ENCODE results near the gene BCL2L2. TPM values are rescaled to one million over a fixed set of nuclear protein-coding genes. Genes with fewer than 3 reads are reported as not detected.

The BCL2L2 gene
- total RNA-seq, 4 donors from 2014 or later: 16.7 to 57.6 (median 21.4) TPM

DNA sequence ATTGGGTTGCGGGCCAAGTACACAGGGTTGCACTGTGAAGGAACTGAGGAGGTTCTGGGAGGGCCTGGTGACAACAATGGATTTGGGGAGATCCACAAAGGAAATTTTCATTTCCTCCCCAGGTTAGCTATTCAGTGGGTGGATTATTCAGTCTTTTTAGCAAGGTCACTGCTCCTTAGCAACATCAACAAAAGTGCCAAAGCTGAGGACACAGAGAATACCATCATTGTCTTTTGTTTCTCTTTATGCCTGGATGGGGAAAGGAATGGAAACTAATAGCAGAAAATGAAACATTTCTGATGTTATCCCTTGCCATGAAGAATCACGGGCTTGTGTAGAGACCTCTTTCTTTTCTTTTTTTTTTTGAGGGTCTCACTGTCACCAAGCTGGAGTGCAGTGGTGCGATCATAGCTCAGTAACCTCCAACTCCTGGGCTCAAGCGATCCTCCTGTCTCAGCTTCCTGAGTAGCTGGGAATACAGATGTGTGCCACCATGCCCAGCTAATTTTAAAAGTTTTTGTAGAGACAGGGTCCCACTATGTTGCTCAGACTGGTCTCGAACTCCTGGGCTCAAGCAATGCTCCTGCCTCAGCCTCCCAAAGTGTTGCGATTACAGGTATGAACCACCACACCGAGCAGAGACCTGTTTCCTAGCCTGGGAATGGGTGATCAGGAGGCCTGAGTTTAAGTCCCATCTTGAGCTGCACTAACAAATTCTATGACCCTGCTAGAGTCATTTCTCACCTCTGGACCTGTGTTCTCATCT is 10.4 kb upstream of the BCL2L2 start:
- intact Hi-C loops (cut with DNase I; ENCODE audit: low total_unique reads): no loop called here
- TF ChIP-seq, protein P1, sequence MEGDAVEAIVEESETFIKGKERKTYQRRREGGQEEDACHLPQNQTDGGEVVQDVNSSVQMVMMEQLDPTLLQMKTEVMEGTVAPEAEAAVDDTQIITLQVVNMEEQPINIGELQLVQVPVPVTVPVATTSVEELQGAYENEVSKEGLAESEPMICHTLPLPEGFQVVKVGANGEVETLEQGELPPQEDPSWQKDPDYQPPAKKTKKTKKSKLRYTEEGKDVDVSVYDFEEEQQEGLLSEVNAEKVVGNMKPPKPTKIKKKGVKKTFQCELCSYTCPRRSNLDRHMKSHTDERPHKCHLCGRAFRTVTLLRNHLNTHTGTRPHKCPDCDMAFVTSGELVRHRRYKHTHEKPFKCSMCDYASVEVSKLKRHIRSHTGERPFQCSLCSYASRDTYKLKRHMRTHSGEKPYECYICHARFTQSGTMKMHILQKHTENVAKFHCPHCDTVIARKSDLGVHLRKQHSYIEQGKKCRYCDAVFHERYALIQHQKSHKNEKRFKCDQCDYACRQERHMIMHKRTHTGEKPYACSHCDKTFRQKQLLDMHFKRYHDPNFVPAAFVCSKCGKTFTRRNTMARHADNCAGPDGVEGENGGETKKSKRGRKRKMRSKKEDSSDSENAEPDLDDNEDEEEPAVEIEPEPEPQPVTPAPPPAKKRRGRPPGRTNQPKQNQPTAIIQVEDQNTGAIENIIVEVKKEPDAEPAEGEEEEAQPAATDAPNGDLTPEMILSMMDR (IDR thresholded peaks at IDR 0.05): no peak
- no peak for TF ChIP-seq POLR2A (IDR thresholded peaks at IDR 0.05)
- DNase-seq: no peak
- peaks cover 5% of the 10 kb centered on the region in 2 donors for H3K4me1 ChIP-seq
- H3K27ac ChIP-seq: no peak overlapping the region
- no peak overlapping the region for H3K4me3 ChIP-seq
- no peaks in the 10 kb centered on the region for H3K27me3 ChIP-seq
- no peaks in the 10 kb centered on the region for H3K9me3 ChIP-seq
- H3K36me3 ChIP-seq: no peaks in the 10 kb centered on the region

DNA sequence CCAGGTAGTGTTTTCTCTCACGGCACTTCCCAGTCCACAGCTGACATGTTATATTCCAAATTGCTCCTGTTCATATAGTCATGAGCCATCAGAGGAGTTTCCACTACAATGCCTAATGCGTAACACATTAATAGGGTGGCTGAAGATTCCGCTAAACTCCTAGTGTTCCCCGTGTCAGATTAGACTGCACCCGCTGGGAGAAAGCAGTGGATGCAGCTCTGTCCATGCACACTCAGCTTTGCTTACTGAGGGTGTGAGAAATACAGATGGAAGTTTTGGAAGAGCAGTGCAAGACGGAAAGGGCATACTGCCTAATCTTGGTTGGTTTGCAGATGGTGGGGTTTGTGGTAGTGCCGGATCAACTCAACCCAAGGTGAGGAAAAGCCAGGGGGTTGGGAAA is 9.5 kb upstream of the BCL2L2 start:
- intact Hi-C loops (cut with DNase I; ENCODE audit: low total_unique reads): no loop called here

DNA sequence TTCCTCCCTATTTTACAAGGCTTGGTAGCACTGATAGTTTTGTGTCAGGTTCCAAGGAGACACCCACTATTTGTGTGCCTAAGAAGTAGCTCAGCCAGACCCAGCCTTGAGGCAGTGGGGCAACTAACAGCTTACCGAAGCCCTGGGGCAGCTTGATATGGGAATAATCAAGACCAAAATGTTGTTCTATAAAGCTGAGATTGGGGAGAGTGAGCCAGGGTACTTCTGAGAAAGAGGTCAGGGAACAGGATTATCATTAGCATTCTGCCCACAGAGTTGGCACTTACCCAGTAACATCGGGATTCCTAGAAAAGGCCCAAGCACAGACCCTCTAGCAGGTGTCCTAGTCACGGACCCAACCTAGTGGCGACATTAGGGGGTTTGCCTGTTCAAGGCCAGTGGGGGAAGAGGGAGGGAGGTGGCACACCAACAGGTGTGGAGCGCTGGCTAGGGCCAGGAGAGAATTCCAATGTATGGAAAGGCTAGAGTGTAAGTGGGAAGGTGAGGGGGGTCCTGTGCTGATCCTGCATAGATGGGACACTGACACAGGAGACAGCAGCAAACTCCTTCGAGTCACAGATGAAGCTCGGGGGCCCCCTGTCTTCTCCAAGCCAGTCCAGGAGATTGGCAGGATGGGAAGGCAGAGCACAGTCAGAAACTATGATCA is 8.9 kb upstream of the BCL2L2 start:
- no peaks in the 10 kb centered on the region for H3K27me3 ChIP-seq
- DNase-seq: no peak
- TF ChIP-seq, protein P1 (IDR thresholded peaks at IDR 0.05): no peak
- TF ChIP-seq POLR2A (IDR thresholded peaks at IDR 0.05): no peak
- intact Hi-C loops (cut with DNase I; ENCODE audit: low total_unique reads): no loop called here
- H3K36me3 ChIP-seq: no peaks in the 10 kb centered on the region
- no peak overlapping the region for H3K27ac ChIP-seq
- no peak overlapping the region for H3K4me3 ChIP-seq
- H3K4me1 ChIP-seq: peaks cover 5% of the 10 kb centered on the region in 2 donors
- no peaks in the 10 kb centered on the region for H3K9me3 ChIP-seq

More for the DNA sequence above, 9.5 kb upstream of the BCL2L2 start:
- TF ChIP-seq, protein P1 (IDR thresholded peaks at IDR 0.05): no peak
- no peak for TF ChIP-seq POLR2A (IDR thresholded peaks at IDR 0.05)
- H3K9me3 ChIP-seq: no peaks in the 10 kb centered on the region
- no peak overlapping the region for H3K4me3 ChIP-seq
- no peaks in the 10 kb centered on the region for H3K36me3 ChIP-seq
- no peak for DNase-seq
- H3K4me1 ChIP-seq: peaks cover 5% of the 10 kb centered on the region in 2 donors
- no peaks in the 10 kb centered on the region for H3K27me3 ChIP-seq
- H3K27ac ChIP-seq: no peak overlapping the region

DNA sequence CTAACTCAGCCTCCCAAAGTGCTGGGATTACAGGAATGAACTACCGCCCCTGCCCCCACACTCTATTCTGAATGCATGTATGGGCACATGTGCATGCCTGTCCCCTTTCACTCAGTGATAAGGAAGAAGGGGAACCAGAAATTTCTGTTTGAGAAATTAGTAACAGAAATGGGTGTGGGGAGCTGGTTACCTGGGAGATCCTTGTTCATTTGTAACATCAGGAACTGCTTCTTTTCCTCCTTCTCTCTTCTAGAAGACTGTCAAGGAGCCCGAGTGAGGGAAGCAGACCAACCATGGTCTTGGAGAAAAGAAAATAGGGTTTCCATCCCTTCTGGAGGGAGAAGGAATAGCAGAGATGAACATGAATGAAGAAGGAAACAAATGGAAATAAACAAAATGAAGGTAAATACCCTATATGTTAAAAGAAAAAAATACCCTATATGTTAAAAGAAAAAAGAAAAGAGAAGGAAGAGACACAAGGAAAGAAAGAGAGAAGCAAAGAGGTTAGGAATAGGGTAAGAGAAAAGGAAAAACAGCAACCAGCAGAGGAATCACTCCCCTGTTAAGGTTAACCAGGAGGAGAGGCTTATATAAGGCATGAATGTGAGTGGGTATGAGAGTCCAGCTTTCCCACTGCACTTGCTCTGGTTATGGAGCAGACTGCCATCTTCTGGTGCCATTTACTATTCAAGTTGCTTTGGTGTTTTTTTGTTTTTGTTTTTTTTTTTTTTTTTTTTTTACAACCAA is 7.2 kb upstream of the BCL2L2 start:
- TF ChIP-seq POLR2A (IDR thresholded peaks at IDR 0.05): no peak
- TF ChIP-seq, protein P1 (IDR thresholded peaks at IDR 0.05): peak in 1 of 4 experiments; percentile 10
- Histone ChIP-seq H3K36me3 (no peaks in the 10 kb centered on the region), H3K9me3 (no peaks in the 10 kb centered on the region), H3K27ac (peak overlapping the region; percentile 99), H3K27me3 (no peaks in the 10 kb centered on the region), H3K4me3 (no peak overlapping the region), H3K4me1 (peaks cover 5 to 10% of the 10 kb centered on the region in 2 donors)
- no peak for DNase-seq
- intact Hi-C loops (cut with DNase I; ENCODE audit: low total_unique reads): no loop called here

Measured in uterus (tissue), 4 donors.